OCI-LY7 (cell line): ENCODE measurements around the gene RDH16. TPM values are rescaled to one million over a fixed set of nuclear protein-coding genes. Genes with fewer than 3 reads are reported as not detected.

ENCODE experiments used
- BruUV-seq: library from RNA; stranded (reverse); fragments of 400-500 nt; replicated peaks from 2 replicates; lab custom pipeline; 2021; lab: Mats Ljungman, UMichigan
- CTCF ChIA-PET: fragments of 300-600 bp; sonication (Branson Sonifier 250); formaldehyde crosslinking; loops from one replicate; lab custom pipeline; 2022; ENCODE audit warnings: antibody characterized with exemption; ENCODE audit not compliant: unreplicated experiment; lab: Charles Lee
- POLR2A ChIA-PET: fragments of 300-600 bp; sonication (Branson Sonifier 250); formaldehyde crosslinking; loops from one replicate; lab custom pipeline; 2022; ENCODE audit warnings: antibody characterized with exemption; lab: Charles Lee
- DNase-seq: peaks from one replicate; pipeline ENCODE4 v3.0.0-alpha.2; 2015; ENCODE audit warnings: low spot score
- H2AFZ ChIP-seq: fragments of 200-600 bp; sonication (generic), shearing (Covaris generic); 2 replicates; pipeline ENCODE4 v1.6.1; 2014; ENCODE audit warnings: mild to moderate bottlenecking, antibody characterized with exemption, low read length, moderate library complexity
- H3K27ac ChIP-seq: fragments of 200-600 bp; sonication (generic); 2 replicates; pipeline ENCODE4 v1.5.1; 2014; ENCODE audit warnings: mixed run types, low read depth, mild to moderate bottlenecking, moderate library complexity, low read length, inconsistent platforms; ENCODE audit not compliant: poor library complexity, severe bottlenecking
- H3K36me3 ChIP-seq: fragments of 200-600 bp; sonication (generic); 2 replicates; pipeline ENCODE4 v1.6.1; 2014; ENCODE audit warnings: mild to moderate bottlenecking, antibody characterized with exemption, low read length, moderate library complexity, mixed read lengths; ENCODE audit not compliant: insufficient read depth
- H3K4me1 ChIP-seq: fragments of 200-600 bp; sonication (generic); 2 replicates; pipeline ENCODE4 v1.5.1; 2014; ENCODE audit warnings: mild to moderate bottlenecking, low read length; ENCODE audit not compliant: insufficient read depth, poor library complexity, severe bottlenecking
- H3K4me2 ChIP-seq: fragments of 200-600 bp; sonication (generic); 2 replicates; pipeline ENCODE4 v1.6.1; 2014; ENCODE audit warnings: mild to moderate bottlenecking, low read length
- H3K4me3 ChIP-seq: fragments of 200-600 bp; sonication (generic); 2 replicates; pipeline ENCODE4 v1.5.1; 2014; ENCODE audit warnings: mild to moderate bottlenecking, low read depth, low read length; ENCODE audit not compliant: poor library complexity, severe bottlenecking
- H3K79me2 ChIP-seq: fragments of 200-600 bp; sonication (generic); 2 replicates; pipeline ENCODE4 v1.6.1; 2016; ENCODE audit warnings: low read depth, mild to moderate bottlenecking, low read length, moderate library complexity, mixed read lengths; ENCODE audit not compliant: insufficient read depth
- H3K9me2 ChIP-seq: fragments of 200-600 bp; sonication (generic); 2 replicates; pipeline ENCODE4 v1.6.1; 2016; ENCODE audit warnings: mild to moderate bottlenecking, low read length, mixed read lengths; ENCODE audit not compliant: insufficient read depth
- H3K9me3 ChIP-seq: fragments of 200-600 bp; sonication (generic); 2 replicates; pipeline ENCODE4 v1.6.1; 2014; ENCODE audit warnings: mild to moderate bottlenecking, mixed run types, low read length, mixed read lengths
- H4K20me1 ChIP-seq: fragments of 200-600 bp; sonication (generic); 2 replicates; pipeline ENCODE4 v1.6.1; 2014; ENCODE audit warnings: mild to moderate bottlenecking, antibody characterized with exemption, low read length, moderate library complexity, mixed read lengths; ENCODE audit not compliant: insufficient read depth
- EZH2phosphoT487 ChIP-seq: fragments of 200-600 bp; sonication (generic); IDR thresholded peaks from 2 replicates; pipeline ENCODE4 v1.6.1; 2018; ENCODE audit warnings: low read depth, borderline replicate concordance, mild to moderate bottlenecking, mixed run types, antibody characterized with exemption, low read length, moderate library complexity, mixed read lengths
- intact Hi-C: fragments of 100-400 bp; cut with micrococcal nuclease; formaldehyde crosslinking; loops from one replicate; pipeline ENCODE4 v1.10.0; 2022; ENCODE audit not compliant: unreplicated experiment
- total RNA-seq, 2 experiments: library from RNA; depleted of rRNA in 1 of 2; stranded (reverse); fragments of >200 nt in 1 of 2; shearing (Covaris generic) in 1 of 2; gene quantifications; 2 replicates each; pipeline ENCODE4 v1.2.3, GENCODE V29; 2014 to 2022
- TF ChIP-seq, protein P1 (sequence below): fragments of 200-600 bp; sonication (generic); conservative IDR thresholded peaks from 2 replicates; pipeline ENCODE4 v1.5.1; 2014; ENCODE audit warnings: mild to moderate bottlenecking, antibody characterized with exemption, low read length, moderate library complexity, mixed read lengths

The RDH16 gene
- total RNA-seq, 2 experiments from 2014 or later: 0.06 to 0.13 TPM

DNA sequence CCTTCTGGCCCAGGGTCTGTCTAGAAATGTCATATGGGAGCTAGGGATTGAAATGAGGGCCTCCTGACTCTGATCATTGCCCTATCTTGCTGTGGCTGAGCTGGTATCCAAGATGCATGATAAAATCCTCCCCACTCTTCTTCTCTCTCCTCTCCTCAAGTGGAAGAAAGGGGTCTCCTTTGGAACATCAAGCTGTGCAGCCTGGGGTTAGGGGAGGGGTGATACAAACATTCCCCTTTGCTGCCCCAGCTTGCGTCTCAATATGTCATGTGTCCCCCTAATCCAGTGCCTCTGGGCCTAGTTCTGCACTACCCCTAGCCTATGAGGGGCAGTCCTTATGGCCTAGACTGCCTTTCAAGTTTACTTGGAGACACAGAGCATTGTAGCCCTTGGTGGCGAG lies 8.5 kb downstream of the RDH16 start:
- TF ChIP-seq, protein P1, sequence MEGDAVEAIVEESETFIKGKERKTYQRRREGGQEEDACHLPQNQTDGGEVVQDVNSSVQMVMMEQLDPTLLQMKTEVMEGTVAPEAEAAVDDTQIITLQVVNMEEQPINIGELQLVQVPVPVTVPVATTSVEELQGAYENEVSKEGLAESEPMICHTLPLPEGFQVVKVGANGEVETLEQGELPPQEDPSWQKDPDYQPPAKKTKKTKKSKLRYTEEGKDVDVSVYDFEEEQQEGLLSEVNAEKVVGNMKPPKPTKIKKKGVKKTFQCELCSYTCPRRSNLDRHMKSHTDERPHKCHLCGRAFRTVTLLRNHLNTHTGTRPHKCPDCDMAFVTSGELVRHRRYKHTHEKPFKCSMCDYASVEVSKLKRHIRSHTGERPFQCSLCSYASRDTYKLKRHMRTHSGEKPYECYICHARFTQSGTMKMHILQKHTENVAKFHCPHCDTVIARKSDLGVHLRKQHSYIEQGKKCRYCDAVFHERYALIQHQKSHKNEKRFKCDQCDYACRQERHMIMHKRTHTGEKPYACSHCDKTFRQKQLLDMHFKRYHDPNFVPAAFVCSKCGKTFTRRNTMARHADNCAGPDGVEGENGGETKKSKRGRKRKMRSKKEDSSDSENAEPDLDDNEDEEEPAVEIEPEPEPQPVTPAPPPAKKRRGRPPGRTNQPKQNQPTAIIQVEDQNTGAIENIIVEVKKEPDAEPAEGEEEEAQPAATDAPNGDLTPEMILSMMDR: no peak
- no peak for TF ChIP-seq EZH2phosphoT487
- Histone ChIP-seq H3K9me2 (no peaks in the 10 kb centered on the region), H2AFZ (no peak overlapping the region), H3K4me2 (no peak overlapping the region), H3K9me3 (no peaks in the 10 kb centered on the region), H3K36me3 (no peaks in the 10 kb centered on the region), H3K4me3 (no peak overlapping the region), H3K79me2 (no peaks in the 10 kb centered on the region), H3K4me1 (no peaks in the 10 kb centered on the region), H3K27ac (no peak overlapping the region), H4K20me1 (no peaks in the 10 kb centered on the region)
- DNase-seq: no peak
- ChIA-PET POLR2A (no interaction called here), CTCF (no interaction called here)
- intact Hi-C loops: no loop called here
- BruUV-seq: no TSS peak

DNA sequence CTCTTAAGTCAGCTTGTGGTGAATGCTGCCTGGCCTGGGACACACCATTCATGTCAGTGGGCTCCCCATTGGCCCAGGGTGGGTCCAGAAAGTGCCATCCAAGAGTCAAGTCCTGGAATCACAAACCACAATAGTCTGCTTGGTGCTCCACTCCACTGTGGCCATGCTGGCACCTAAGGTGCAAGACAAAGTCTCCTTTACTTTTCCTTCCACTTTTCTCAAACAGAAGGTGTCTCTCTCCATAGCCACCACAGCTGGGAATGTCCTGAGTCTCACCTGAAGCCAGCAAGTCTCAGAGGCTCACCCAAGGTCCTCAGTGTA lies 9.0 kb downstream of the RDH16 start:
- no peaks in the 10 kb centered on the region for H3K36me3 ChIP-seq
- CTCF ChIA-PET: no interaction called here
- H3K27ac ChIP-seq: no peak overlapping the region
- intact Hi-C loops: no loop called here
- H3K9me2 ChIP-seq: no peaks in the 10 kb centered on the region
- no peaks in the 10 kb centered on the region for H3K79me2 ChIP-seq
- no peak overlapping the region for H2AFZ ChIP-seq
- no peak for DNase-seq
- no peaks in the 10 kb centered on the region for H4K20me1 ChIP-seq
- BruUV-seq: no TSS peak
- TF ChIP-seq, protein P1: no peak
- no peak for TF ChIP-seq EZH2phosphoT487
- no peak overlapping the region for H3K4me3 ChIP-seq
- POLR2A ChIA-PET: interaction anchor here (0.7 kb wide), 1 partner anchor 182 kb away, joined by 3 read pairs; no protein-coding TSS in a partner anchor
- no peak overlapping the region for H3K4me2 ChIP-seq
- H3K4me1 ChIP-seq: no peaks in the 10 kb centered on the region
- H3K9me3 ChIP-seq: no peaks in the 10 kb centered on the region

DNA sequence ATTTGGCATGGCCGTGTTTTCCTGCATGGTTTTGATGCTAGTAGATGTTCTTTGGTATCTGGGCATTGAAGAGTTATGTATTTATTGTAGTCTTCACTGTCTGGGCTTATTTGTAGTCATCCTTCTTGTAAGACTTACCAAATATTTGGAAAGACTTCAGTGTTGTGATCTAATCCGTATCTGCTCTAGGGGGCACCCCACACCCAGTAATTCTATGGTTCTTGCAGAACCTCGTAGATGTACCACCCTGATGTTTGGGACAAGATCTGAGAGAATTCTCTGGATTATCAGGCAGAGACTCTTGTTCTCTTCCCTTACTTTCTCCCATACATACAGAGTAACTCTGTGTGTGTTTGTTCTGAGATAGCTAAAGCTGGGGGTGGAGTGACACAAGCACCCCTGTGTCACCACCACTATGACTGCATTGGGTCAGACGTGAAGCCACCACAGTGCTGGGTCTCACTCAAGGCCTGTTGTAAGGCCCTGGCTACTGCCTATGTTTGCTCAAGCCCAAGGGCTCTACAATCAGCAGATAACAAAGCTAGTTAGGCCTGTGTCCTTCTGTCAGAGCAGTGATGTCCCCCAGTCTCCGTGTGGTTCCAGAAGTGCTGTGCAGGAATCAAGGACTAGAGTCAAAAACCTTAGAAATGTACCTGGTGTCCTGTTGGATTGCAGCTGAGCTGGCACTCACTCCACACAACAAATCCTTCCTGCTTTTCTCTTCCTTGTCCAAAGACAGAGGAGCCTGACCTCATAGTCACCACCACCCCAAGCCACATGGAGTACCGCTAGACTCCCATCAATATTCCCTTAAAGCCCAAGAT lies 9.6 kb downstream of the RDH16 start:
- H3K79me2 ChIP-seq: no peaks in the 10 kb centered on the region

More for the DNA sequence above, 9.6 kb downstream of the RDH16 start:
- POLR2A ChIA-PET: interaction anchor here (0.7 kb wide), 2 partner anchors 181 to 207 kb away, joined by 3 to 4 read pairs; no protein-coding TSS in a partner anchor
- Histone ChIP-seq H4K20me1 (no peaks in the 10 kb centered on the region), H2AFZ (no peak overlapping the region), H3K9me2 (no peaks in the 10 kb centered on the region), H3K4me1 (no peaks in the 10 kb centered on the region), H3K4me2 (no peak overlapping the region), H3K27ac (no peak overlapping the region), H3K4me3 (no peak overlapping the region), H3K9me3 (no peaks in the 10 kb centered on the region), H3K36me3 (no peaks in the 10 kb centered on the region)
- peak; percentile 7 for DNase-seq
- BruUV-seq: no TSS peak
- CTCF ChIA-PET: no interaction called here
- intact Hi-C loops: no loop called here
- TF ChIP-seq, protein P1: peak; percentile 49; the same call in 1 of the 2 replicates
- TF ChIP-seq EZH2phosphoT487: no peak
